ENCODE results near the gene ZNF45. TPM values are rescaled to one million over a fixed set of nuclear protein-coding genes. Genes with fewer than 3 reads are reported as not detected.
"Not testable (repeated sequence)": the region's sequence is repeated elsewhere in the genome, so short reads cannot be mapped to it uniquely, and the experiment has no call there.

The ZNF45 gene
- polyA plus RNA-seq, 3 donors, result 25.6 to 30.9 (median 29.0) TPM

DNA sequence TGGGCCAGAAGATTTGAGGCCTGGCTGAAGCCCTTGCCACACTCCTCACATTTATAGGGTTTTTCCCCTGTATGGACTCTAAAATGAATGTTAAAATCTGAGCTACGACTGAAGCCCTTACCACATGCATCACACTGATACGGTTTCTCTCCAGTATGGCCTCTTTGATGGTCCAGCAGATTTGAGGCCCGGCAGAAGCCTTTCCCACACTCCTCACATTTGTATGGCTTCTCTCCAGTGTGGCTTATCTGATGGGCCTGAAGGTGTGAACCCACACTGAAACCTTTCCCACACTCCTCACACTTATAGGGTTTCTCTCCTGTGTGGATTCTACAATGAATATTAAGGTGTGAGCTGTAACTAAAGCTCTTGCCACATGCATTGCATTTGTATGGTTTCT lies 21.0 kb downstream of the ZNF45 start:
- no peak for DNase-seq (ENCODE audit: low read depth in 3 of 3, low spot score in 2 of 3)

DNA sequence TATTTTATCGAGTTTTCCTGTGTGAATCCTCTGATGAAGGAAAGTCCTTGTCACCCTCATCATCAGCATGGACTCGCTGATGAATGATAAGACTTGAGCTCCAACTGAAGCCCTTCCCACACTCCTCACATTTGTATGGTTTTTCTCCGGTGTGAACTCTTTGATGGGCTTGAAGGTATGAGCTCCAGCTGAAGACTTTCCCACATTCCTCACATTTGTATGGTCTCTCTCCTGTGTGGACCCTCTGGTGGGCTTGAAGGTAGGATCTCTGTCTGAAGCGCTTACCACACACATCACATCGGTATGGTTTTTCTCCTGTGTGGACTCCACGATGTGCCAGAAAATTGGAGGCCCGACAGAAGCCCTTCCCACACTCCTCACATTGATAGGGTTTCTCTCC lies 21.7 kb downstream of the ZNF45 start:
- DNase-seq (ENCODE audit: low read depth in 3 of 3, low spot score in 2 of 3), result no peak

DNA sequence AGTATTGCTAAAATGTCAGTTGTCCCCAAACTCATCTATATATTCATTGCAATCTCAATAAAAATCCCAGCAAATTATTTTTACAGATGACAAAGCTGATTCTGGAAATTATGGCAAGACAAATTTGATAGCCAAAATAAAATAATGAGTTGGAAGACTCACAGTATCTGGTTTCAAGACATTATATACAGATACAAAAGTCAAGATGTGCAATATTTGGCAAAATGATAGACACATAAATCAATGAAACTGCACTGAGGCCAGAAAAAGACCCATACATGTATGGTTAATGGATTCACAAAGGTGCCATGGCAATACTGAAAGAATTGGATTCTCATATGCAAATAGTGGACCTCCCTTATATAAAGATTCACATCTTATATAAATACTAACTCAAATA lies 24.2 kb downstream of the ZNF45 start:
- DNase-seq (ENCODE audit: low read depth in 3 of 3, low spot score in 2 of 3), result no peak

DNA sequence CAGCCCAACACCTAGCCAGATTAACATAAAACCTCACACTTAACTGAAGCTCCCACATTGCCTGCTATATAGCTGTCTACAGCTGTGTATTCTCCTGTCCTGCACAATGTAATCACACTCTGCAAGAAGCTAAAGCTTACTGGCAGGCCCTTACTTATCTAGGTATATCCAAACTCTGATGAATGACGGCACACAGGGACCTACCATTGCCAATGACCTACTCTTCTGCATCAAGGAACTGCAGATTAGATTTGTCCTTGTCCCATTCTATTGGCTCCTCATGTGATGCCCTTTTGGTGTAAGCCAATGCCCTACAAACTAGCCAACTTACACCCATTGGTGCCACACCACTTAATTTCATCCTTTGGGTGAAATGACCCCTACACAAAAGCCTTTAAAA lies 26.4 kb downstream of the ZNF45 start:
- DNase-seq (ENCODE audit: low read depth in 3 of 3, low spot score in 2 of 3), result no peak

DNA sequence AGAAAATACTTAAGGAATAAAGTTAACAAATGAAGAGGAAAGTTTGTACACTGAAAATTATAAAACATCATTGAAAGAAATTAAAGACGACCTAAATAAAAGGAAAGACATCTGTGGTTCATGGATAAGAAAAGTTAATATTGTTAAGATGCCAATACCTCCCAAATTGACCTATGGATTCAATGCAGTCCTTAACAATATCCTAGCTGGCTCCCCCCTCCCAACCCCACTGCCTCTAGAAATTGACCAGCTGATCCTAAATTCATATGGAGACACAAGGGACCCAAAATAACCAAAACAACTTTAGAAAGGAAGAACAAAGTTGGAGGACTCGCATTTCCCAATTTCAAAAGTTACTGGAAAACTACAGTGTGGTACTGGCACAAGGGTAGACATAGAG lies 28.3 kb downstream of the ZNF45 start:
- no peak for DNase-seq (ENCODE audit: low read depth in 3 of 3, low spot score in 2 of 3)

DNA sequence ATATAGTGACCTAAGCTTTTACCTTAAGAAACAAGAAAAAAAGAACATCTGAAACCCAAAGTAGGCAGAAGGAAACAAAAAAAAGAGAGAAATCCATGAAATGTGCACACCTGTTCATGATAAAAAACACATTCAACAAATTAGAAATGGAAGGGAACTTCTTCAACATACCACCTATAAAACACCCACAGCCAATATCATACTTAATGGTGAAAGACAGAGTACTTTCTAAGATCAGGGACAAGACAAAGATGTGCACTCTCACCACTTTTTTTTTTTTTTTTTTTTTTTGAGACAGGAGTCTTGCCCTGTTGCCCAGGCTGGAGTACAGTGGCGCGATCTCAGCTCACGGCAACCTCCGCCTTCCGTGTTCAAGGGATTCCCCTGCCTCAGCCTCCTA lies 29.2 kb downstream of the ZNF45 start:
- no peak for DNase-seq (ENCODE audit: low read depth in 3 of 3, low spot score in 2 of 3)

DNA sequence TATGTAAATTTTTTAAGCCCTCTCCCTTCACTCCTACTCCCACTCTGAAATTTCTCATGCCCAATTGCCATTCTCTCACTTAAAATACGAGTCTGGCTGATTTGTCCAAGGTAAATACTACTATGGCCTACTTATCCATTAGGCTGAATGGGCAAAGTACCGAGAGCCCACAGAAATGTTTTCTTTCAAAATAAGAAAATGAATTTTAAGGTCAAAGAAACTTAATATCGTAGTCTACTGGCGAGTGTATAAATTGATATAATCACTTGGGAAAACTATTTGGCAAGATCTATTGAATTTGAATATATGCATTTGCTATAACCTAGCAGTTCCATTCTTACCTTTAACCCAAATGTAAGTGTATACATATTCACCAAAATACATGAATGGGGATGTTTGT lies 32.7 kb downstream of the ZNF45 start:
- no peak for DNase-seq (ENCODE audit: low read depth in 3 of 3, low spot score in 2 of 3)

DNA sequence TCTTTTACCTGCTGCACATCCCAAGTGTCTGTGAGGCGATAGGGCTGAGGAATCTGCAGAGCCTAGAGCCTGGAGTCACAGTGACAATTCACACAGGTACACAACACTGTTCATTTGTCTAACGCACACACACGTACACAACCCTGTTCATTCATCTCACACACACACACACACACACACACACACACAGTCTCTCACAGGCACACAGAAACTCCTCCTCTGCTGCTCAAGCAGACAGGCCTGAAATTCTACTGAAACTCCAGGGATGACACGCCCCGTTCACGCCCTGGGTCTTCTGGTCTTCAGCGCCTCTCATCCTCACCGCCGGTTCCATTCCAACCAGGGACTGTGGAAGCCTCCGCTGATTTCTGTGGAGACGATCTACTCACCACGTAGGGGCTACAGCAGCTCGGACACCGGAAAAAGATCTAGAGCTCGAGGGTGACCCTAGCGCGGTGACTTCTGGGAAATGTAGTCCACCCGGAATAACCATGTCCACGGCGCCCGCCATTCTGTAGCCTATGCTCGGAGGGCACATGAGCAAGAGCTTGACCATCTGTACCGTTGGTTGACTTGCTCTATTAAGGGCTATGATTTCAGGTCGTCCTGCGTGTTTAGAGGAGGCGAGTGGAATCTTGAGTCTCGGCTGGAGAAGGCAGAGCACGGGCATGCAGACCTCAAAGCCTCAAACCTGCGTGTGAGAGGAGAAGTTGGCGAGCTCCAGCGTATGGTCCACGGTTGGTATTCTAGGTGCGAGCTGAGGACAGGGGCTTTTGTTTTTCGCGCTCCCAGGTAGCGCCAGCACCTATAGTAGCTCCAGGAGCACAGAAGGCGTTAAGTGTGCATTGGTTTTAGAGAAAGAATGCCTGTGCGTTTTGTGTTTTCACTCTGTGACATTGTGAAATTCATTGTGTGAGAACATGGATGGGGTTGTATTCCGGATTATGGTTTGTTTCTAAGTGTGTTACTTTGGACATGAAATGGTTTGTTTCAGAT lies 33.4 kb downstream of the ZNF45 start:
- peak; percentile 75 to 86 (median 75) for DNase-seq (ENCODE audit: low read depth in 3 of 3, low spot score in 2 of 3)

DNA sequence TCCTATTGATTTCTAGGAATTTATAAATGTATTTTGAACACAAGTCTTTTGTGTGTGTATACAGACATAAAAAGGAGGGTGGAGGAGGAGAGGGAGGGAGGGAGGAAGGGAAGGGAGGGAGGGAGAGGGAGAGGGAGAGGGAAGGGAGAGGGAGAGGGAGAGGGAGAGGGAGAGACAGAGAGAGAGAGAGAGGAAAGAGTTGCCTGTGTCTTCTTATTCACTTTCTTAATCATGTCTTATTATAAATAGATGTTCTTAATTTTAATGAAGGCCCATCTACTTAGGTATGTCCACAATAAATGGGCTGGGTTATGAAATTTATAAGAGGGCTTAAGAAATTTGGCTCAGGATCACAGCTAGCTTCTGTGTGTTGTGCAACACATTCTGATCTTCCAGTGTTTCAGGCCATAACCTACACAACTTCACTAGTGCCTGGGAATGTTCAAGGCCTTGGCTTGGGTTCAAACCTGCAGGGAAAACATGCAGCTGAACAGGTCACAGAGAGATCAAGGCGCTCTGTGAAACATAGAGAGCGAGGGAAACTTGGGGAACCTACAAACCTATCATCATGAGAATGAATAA lies 39.3 kb downstream of the ZNF45 start:
- DNase-seq (ENCODE audit: low read depth in 3 of 3, low spot score in 2 of 3), result no peak

DNA sequence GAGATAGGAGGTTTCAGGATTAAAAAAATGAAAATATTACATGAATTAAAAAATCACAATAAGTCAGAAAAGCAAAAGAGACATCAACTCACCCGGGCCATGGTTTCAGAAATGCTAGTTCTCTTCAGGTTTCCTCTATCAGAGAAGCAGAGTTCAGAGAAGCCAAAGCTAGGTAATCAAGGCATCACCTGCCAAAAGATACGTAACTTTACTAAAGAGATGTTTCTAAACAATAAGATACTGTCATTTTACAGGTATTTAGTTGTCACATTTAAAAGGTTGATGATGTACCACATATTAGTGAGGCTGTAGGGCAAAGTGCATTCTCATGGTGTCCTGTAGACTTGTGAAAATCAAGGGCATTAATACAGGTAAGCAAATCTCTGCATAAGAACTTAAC lies 51.2 kb downstream of the ZNF45 start, which contains the start of gene ZNF404:
ZNF404 (minus strand) TSS at position 101 of the 400 bp plus-strand sequence.
- DNase-seq (ENCODE audit: low read depth in 3 of 3, low spot score in 2 of 3), result no peak

DNA sequence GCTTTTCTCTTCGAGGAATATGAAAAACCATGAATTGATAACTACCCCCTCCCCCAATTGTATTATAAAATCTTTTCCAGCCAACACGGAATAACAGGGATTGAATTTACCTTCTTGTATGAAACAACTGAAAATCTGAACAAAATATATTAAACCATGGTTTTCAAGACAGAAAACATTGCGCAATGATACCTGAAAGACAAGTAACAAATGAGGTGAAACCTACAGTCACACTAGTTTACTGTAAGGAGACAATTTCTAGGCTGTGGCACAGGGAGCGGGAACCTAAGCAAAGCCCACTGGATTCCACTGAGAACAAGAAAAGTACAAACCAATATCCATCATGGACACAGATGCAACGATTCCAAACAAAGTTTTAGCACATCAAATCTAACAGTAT lies 54.6 kb downstream of the ZNF45 start:
- no peak for DNase-seq (ENCODE audit: low read depth in 3 of 3, low spot score in 2 of 3)

DNA sequence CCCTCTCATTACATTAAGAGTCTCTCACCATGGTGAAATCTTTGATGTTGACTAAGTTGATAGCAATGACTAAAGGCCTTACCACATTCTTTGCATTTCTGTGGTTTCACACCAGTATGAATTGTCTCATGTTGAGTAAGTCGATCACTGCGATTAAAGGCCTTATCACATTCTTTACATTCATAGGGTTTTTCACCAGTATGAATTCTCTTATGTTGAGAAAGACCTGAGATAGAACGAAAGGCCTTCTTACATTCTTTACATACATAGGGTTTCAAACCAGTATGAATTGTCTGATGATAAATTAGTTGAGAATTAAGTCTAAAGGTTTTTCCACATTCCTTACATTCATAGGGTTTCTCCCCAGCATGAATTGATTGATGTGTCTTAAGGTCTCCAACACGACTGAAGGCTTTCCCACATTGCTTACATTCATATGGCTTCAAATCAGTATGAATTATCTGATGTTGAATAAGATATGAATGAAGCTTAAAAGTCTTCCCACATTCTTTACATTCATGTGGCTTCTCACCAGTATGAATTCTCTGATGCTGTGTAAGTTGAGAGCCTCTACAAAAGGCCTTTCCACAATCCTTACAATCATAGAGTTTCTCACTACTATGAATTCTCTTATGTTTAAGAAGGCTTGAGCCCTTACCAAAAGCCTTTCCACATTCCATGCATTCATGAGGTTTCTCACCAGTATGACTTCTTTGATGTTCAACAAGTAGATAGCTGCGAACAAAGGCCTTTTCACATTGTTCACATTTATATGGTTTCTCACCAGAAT lies 62.3 kb downstream of the ZNF45 start:
- DNase-seq (ENCODE audit: low read depth in 3 of 3, low spot score in 2 of 3), result no peak

DNA sequence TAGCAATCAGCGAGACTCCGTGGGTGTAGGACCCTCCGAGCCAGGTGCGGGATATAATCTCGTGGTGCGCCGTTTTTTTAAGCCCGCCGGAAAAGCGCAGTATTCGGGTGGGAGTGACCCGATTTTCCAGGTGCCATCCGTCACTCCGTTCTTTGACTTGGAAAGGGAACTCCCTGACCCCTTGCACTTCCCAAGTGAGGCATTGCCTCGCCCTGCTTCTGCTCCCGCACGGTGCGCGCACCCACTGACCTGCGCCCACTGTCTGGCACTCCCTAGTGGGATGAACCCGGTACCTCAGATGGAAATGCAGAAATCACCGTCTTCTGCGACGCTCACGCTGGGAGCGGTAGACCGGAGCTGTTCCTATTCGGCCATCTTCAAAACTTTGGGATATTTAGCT lies 68.2 kb downstream of the ZNF45 start:
- not testable (repeated sequence) for DNase-seq (ENCODE audit: low read depth in 3 of 3, low spot score in 2 of 3)

Other genes starting within 250 kb of the ZNF45 start
- not detected for gene IRGC, start 219.2 kb downstream of the ZNF45 start, polyA plus RNA-seq (ENCODE audit: insufficient read length in 3 of 3)
- gene SMG9, start 180.3 kb downstream of the ZNF45 start, polyA plus RNA-seq (ENCODE audit: insufficient read length in 3 of 3), result 10 to 100 TPM; 36.9 to 40.5 (median 37.4) TPM
- gene KCNN4, start 154.3 kb downstream of the ZNF45 start, polyA plus RNA-seq (ENCODE audit: insufficient read length in 3 of 3), result 1 to 10 TPM in 2 of 3 donors, under 1 TPM in 1; 0.97 to 1.8 (median 1.5) TPM
- under 1 TPM; 0.42 to 0.71 (median 0.47) TPM for gene LYPD5, start 132.8 kb downstream of the ZNF45 start, polyA plus RNA-seq (ENCODE audit: insufficient read length in 3 of 3)
- 10 to 100 TPM; 11.4 to 14.8 (median 14.5) TPM for gene ZNF283, start 108.0 kb downstream of the ZNF45 start, polyA plus RNA-seq (ENCODE audit: insufficient read length in 3 of 3)
- gene ZNF404, start 51.3 kb downstream of the ZNF45 start, polyA plus RNA-seq (ENCODE audit: insufficient read length in 3 of 3), result 10 to 100 TPM; 10.4 to 11.7 (median 11.1) TPM
- gene ZNF221, start 15.9 kb upstream of the ZNF45 start, polyA plus RNA-seq (ENCODE audit: insufficient read length in 3 of 3), result 1 to 10 TPM; 5.0 to 7.5 (median 6.2) TPM
- 10 to 100 TPM; 14.8 to 18.7 (median 15.8) TPM for gene ZNF155, start 48.9 kb upstream of the ZNF45 start, polyA plus RNA-seq (ENCODE audit: insufficient read length in 3 of 3)
- 1 to 10 TPM; 6.8 to 7.5 (median 7.3) TPM for gene ZNF230, start 67.7 kb upstream of the ZNF45 start, polyA plus RNA-seq (ENCODE audit: insufficient read length in 3 of 3)
- gene ZNF222, start 90.1 kb upstream of the ZNF45 start, polyA plus RNA-seq (ENCODE audit: insufficient read length in 3 of 3), result 10 to 100 TPM in 2 of 3 donors, 1 to 10 TPM in 1; 10.0 to 10.9 (median 10.2) TPM
- gene ZNF223, start 116.8 kb upstream of the ZNF45 start, polyA plus RNA-seq (ENCODE audit: insufficient read length in 3 of 3), result 10 to 100 TPM; 12.7 to 15.5 (median 13.1) TPM
- 1 to 10 TPM; 3.5 to 4.3 (median 3.9) TPM for gene ZNF284, start 136.9 kb upstream of the ZNF45 start, polyA plus RNA-seq (ENCODE audit: insufficient read length in 3 of 3)
- 10 to 100 TPM; 24.9 to 26.2 (median 25.9) TPM for gene ZNF224, start 159.1 kb upstream of the ZNF45 start, polyA plus RNA-seq (ENCODE audit: insufficient read length in 3 of 3)
- 10 to 100 TPM; 10.9 to 12.1 (median 11.2) TPM for gene ZNF225, start 178.1 kb upstream of the ZNF45 start, polyA plus RNA-seq (ENCODE audit: insufficient read length in 3 of 3)
- 10 to 100 TPM; 13.1 to 14.6 (median 13.5) TPM for gene ZNF234, start 206.3 kb upstream of the ZNF45 start, polyA plus RNA-seq (ENCODE audit: insufficient read length in 3 of 3)
- 10 to 100 TPM; 28.4 to 31.2 (median 30.0) TPM for gene ZNF226, start 229.8 kb upstream of the ZNF45 start, polyA plus RNA-seq (ENCODE audit: insufficient read length in 3 of 3)